H9 (cell line): ENCODE results near the gene SOHLH1. TPM values are rescaled to one million over a fixed set of nuclear protein-coding genes. Genes with fewer than 3 reads are reported as not detected.

Source experiments
- DNase-seq: peaks from one replicate; pipeline ENCODE4 v3.0.0-alpha.2; 2017
- H2AFZ ChIP-seq: one replicate; pipeline ENCODE4 v1.6.1; 2013; ENCODE audit warnings: mild to moderate bottlenecking, low read length, control low read depth, moderate library complexity
- H2AK5ac ChIP-seq: 2 replicates; pipeline ENCODE4 v1.6.1; 2013; ENCODE audit warnings: low read length, control low read depth, mixed read lengths; ENCODE audit not compliant: insufficient read length
- H2BK120ac ChIP-seq: one replicate; pipeline ENCODE4 v1.6.1; 2013; ENCODE audit warnings: low read depth, mild to moderate bottlenecking, low read length, control low read depth, inconsistent platforms; ENCODE audit not compliant: poor library complexity, severe bottlenecking
- H2BK12ac ChIP-seq: 2 replicates; pipeline ENCODE4 v1.6.1; 2013; ENCODE audit warnings: low read length, control low read depth, mixed read lengths, low read depth; ENCODE audit not compliant: insufficient read length
- H2BK15ac ChIP-seq: 2 replicates; pipeline ENCODE4 v1.6.1; 2013; ENCODE audit warnings: low read depth, low read length, control low read depth
- H2BK20ac ChIP-seq: one replicate; pipeline ENCODE4 v1.6.1; 2013; ENCODE audit warnings: low read depth, mild to moderate bottlenecking, low read length, control low read depth, inconsistent platforms; ENCODE audit not compliant: poor library complexity, severe bottlenecking
- H2BK5ac ChIP-seq: 2 replicates; pipeline ENCODE4 v1.6.1; 2013; ENCODE audit warnings: low read length, control low read depth, mixed read lengths; ENCODE audit not compliant: insufficient read length
- H3K14ac ChIP-seq: 2 replicates; pipeline ENCODE4 v1.6.1; 2013; ENCODE audit warnings: low read length, control low read depth; ENCODE audit not compliant: insufficient read depth
- H3K18ac ChIP-seq: 2 replicates; pipeline ENCODE4 v1.6.1; 2013; ENCODE audit warnings: low read depth, mild to moderate bottlenecking, mixed read lengths, low read length, control low read depth; ENCODE audit not compliant: insufficient read length
- H3K23ac ChIP-seq: 2 replicates; pipeline ENCODE4 v1.6.1; 2013; ENCODE audit warnings: low read length, control low read depth, mixed read lengths, low read depth; ENCODE audit not compliant: insufficient read length
- H3K23me2 ChIP-seq: 2 replicates; pipeline ENCODE4 v1.6.1; 2013; ENCODE audit warnings: low read depth, mild to moderate bottlenecking, mixed read lengths, low read length, control low read depth; ENCODE audit not compliant: insufficient read length, poor library complexity, severe bottlenecking
- H3K27ac ChIP-seq: 2 replicates; pipeline ENCODE4 v1.5.1; 2013; ENCODE audit warnings: low read length, control low read depth, mixed read lengths, low read depth; ENCODE audit not compliant: insufficient read length
- H3K27me3 ChIP-seq: 2 replicates; pipeline ENCODE4 v1.6.1; 2013; ENCODE audit warnings: low read length, control low read depth, inconsistent platforms; ENCODE audit not compliant: insufficient read depth
- H3K4ac ChIP-seq: 2 replicates; pipeline ENCODE4 v1.6.1; 2013; ENCODE audit warnings: low read depth, mild to moderate bottlenecking, control low read depth, inconsistent platforms, low read length, moderate library complexity
- H3K4me1 ChIP-seq: 2 replicates; pipeline ENCODE4 v1.6.1; 2013; ENCODE audit warnings: low read length, control low read depth, inconsistent platforms; ENCODE audit not compliant: insufficient read depth
- H3K4me2 ChIP-seq: 2 replicates; pipeline ENCODE4 v1.6.1; 2013; ENCODE audit warnings: low read length, control low read depth, mixed read lengths; ENCODE audit not compliant: insufficient read length, insufficient read depth
- H3K56ac ChIP-seq: 2 replicates; pipeline ENCODE4 v1.6.1; 2013; ENCODE audit warnings: low read depth, mild to moderate bottlenecking, mixed read lengths, low read length, control low read depth; ENCODE audit not compliant: insufficient read length
- H3K79me1 ChIP-seq: 2 replicates; pipeline ENCODE4 v1.6.1; 2013; ENCODE audit warnings: low read depth, mild to moderate bottlenecking, moderate library complexity, low read length, control low read depth, inconsistent platforms; ENCODE audit not compliant: insufficient read depth, poor library complexity, severe bottlenecking
- H3K79me2 ChIP-seq: 2 replicates; pipeline ENCODE4 v1.6.1; 2013; ENCODE audit warnings: low read length, control low read depth, inconsistent platforms; ENCODE audit not compliant: insufficient read depth
- H3K9ac ChIP-seq: 2 replicates; pipeline ENCODE4 v1.6.1; 2013; ENCODE audit warnings: low read length, control low read depth, mixed read lengths; ENCODE audit not compliant: insufficient read length; ENCODE audit errors: extremely low read depth
- H3K9me3 ChIP-seq: one replicate; pipeline ENCODE4 v1.6.1; 2013; ENCODE audit warnings: low read depth, low read length, inconsistent platforms; ENCODE audit not compliant: control insufficient read depth
- H3T11ph ChIP-seq: one replicate; pipeline ENCODE4 v1.6.1; 2013; ENCODE audit warnings: mild to moderate bottlenecking, low read length, control low read depth, inconsistent platforms
- H4K20me1 ChIP-seq: one replicate; pipeline ENCODE4 v1.6.1; 2013; ENCODE audit not compliant: control insufficient read depth, insufficient read length, insufficient read depth
- H4K5ac ChIP-seq: 2 replicates; pipeline ENCODE4 v1.6.1; 2013; ENCODE audit warnings: low read depth, mild to moderate bottlenecking, mixed read lengths, low read length, control low read depth; ENCODE audit not compliant: insufficient read length
- H4K8ac ChIP-seq: replicated peaks from 2 replicates; pipeline ENCODE4 v1.6.1; 2013; ENCODE audit warnings: low read length, control low read depth, mixed read lengths, low read depth; ENCODE audit not compliant: insufficient read length
- H4K91ac ChIP-seq: 2 replicates; pipeline ENCODE4 v1.6.1; 2013; ENCODE audit warnings: low read depth, mild to moderate bottlenecking, moderate library complexity, mixed read lengths, low read length, control low read depth; ENCODE audit not compliant: insufficient read length
- H3K27ac Mint-ChIP-seq, 3 experiments: 2 replicates in 2 of 3; 3 replicates in 1 of 3; pipeline ENCODE4 v1.8.0; 2020 to 2021; ENCODE audit warnings: mixed read lengths in 3 of 3, mild to moderate bottlenecking in 1 of 3, moderate library complexity in 1 of 3
- H3K27me3 Mint-ChIP-seq: 2 replicates; pipeline ENCODE4 v1.8.0; 2021; ENCODE audit warnings: low read depth, mild to moderate bottlenecking, moderate library complexity, mixed read lengths
- H3K36me3 Mint-ChIP-seq, 3 experiments: 2 replicates in 2 of 3; 3 replicates in 1 of 3; pipeline ENCODE4 v1.8.0; 2020 to 2021; ENCODE audit warnings: low read depth in 3 of 3, mixed read lengths in 3 of 3; ENCODE audit not compliant: insufficient read depth in 1 of 3
- H3K4me1 Mint-ChIP-seq, 2 experiments: 2 replicates each; pipeline ENCODE4 v1.8.0; 2020; ENCODE audit warnings: mixed read lengths in 2 of 2
- H3K4me3 Mint-ChIP-seq, 2 experiments: 2 replicates in 1 of 2; 3 replicates in 1 of 2; pipeline ENCODE4 v1.8.0; 2020 to 2021; ENCODE audit warnings: mild to moderate bottlenecking in 2 of 2, mixed read lengths in 2 of 2, moderate library complexity in 1 of 2
- H3K9me3 Mint-ChIP-seq, 2 experiments: 2 replicates in 1 of 2; 3 replicates in 1 of 2; pipeline ENCODE4 v1.8.0; 2020; ENCODE audit warnings: mild to moderate bottlenecking in 2 of 2, mixed read lengths in 2 of 2, moderate library complexity in 1 of 2
- WGBS: extraction: QIAGEN DNeasy Blood & Tissue Kit; methylation state at CpG from one replicate; pipeline ENCODE4 v1.1.7; 2013; ENCODE audit warnings: missing lambda C conversion rate, low lambda C conversion rate, mixed read lengths; ENCODE audit not compliant: insufficient read length; ENCODE audit errors: extremely low coverage; 5-methylcytosine and 5-hydroxymethylcytosine counted together
- total RNA-seq: library from RNA; stranded (reverse); gene quantifications from 2 replicates; pipeline ENCODE4 v1.2.1, GENCODE V29; 2021
- TF ChIP-seq, protein P1 (sequence below): fragments of 200-600 bp; sonication (generic); conservative IDR thresholded peaks from 3 replicates; pipeline ENCODE4 v1.8.0; 2021; ENCODE audit warnings: antibody characterized with exemption, mild to moderate bottlenecking

SOHLH1 gene
- total RNA-seq, 1 experiment from 2014 or later, result not detected

- peak overlapping the region in 1 of 3 experiments; percentile 21; a peak in 1 of 7 replicates for H3K27ac Mint-ChIP-seq
- H3K4ac ChIP-seq, result no peak overlapping the region
- H3K4me1 Mint-ChIP-seq, result peaks cover 16 to 30% of the 10 kb centered on the region in 2 experiments
- H3K36me3 Mint-ChIP-seq, result peaks cover 53 to 81% (median 67%) of the 10 kb centered on the region in 3 experiments
- H4K91ac ChIP-seq, result no peak overlapping the region
- no peak overlapping the region for H3K23ac ChIP-seq
- peak; percentile 54 for DNase-seq
- no peak overlapping the region for H2BK12ac ChIP-seq
- no peak overlapping the region for H3K27ac ChIP-seq
- no peak overlapping the region; a peak in 2 of 5 replicates for H3K4me3 Mint-ChIP-seq
- H4K8ac ChIP-seq, result no peak overlapping the region
- no peak overlapping the region for H3T11ph ChIP-seq
- H3K9me3 ChIP-seq, result peaks cover 30% of the 10 kb centered on the region
- no peak overlapping the region for H2AK5ac ChIP-seq
- H3K79me1 ChIP-seq, result no peaks in the 10 kb centered on the region
- WGBS, result no CpG with 5 or more reads among the region's 4 CpGs
- H3K27me3 ChIP-seq, result no peaks in the 10 kb centered on the region
- H3K23me2 ChIP-seq, result no peaks in the 10 kb centered on the region
- H2AFZ ChIP-seq, result no peak overlapping the region
- H3K18ac ChIP-seq, result no peak overlapping the region
- H3K79me2 ChIP-seq, result 0 out of 2 replicates have a peak, but pooled peaks cover 1% of the 10 kb centered on the region
- no peak overlapping the region for H2BK5ac ChIP-seq
- no peak overlapping the region for H3K9ac ChIP-seq
- H2BK120ac ChIP-seq, result no peak overlapping the region
- TF ChIP-seq, protein P1, sequence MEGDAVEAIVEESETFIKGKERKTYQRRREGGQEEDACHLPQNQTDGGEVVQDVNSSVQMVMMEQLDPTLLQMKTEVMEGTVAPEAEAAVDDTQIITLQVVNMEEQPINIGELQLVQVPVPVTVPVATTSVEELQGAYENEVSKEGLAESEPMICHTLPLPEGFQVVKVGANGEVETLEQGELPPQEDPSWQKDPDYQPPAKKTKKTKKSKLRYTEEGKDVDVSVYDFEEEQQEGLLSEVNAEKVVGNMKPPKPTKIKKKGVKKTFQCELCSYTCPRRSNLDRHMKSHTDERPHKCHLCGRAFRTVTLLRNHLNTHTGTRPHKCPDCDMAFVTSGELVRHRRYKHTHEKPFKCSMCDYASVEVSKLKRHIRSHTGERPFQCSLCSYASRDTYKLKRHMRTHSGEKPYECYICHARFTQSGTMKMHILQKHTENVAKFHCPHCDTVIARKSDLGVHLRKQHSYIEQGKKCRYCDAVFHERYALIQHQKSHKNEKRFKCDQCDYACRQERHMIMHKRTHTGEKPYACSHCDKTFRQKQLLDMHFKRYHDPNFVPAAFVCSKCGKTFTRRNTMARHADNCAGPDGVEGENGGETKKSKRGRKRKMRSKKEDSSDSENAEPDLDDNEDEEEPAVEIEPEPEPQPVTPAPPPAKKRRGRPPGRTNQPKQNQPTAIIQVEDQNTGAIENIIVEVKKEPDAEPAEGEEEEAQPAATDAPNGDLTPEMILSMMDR, result no peak
- no peak overlapping the region for H3K56ac ChIP-seq
- no peak overlapping the region for H3K14ac ChIP-seq
- peaks cover 4% of the 10 kb centered on the region; the same call in 1 of the 2 replicates for H3K4me1 ChIP-seq
- H3K4me2 ChIP-seq, result no peak overlapping the region
- peaks cover 6% of the 10 kb centered on the region for H3K27me3 Mint-ChIP-seq
- H4K5ac ChIP-seq, result no peak overlapping the region
- H4K20me1 ChIP-seq, result no peaks in the 10 kb centered on the region
- peaks cover 89 to 92% of the 10 kb centered on the region in 2 experiments for H3K9me3 Mint-ChIP-seq
- no peak overlapping the region for H2BK20ac ChIP-seq
- no peak overlapping the region for H2BK15ac ChIP-seq
Observed at GRCh38 chr9:135647884-135648283, 51.4 kb downstream of the SOHLH1 start.
